Urinary bladder (tissue), 4 donors: ENCODE results near the gene ZGLP1. TPM values are rescaled to one million over a fixed set of nuclear protein-coding genes. Genes with fewer than 3 reads are reported as not detected.
A peak's percentile ranks its signal among the peaks of the same experiment; 100 is the strongest.
"Not testable (repeated sequence)": the region's sequence is repeated elsewhere in the genome, so short reads cannot be mapped to it uniquely, and the experiment has no call there.

ENCODE experiments used
- DNase-seq: peaks from one replicate; pipeline ENCODE4 v3.0.0-alpha.2; 2015; ENCODE audit errors: extremely low spot score
- H3K27ac ChIP-seq: one replicate; pipeline ENCODE4 v1.5.1; 2013; ENCODE audit warnings: low read depth, mild to moderate bottlenecking, moderate library complexity
- H3K36me3 ChIP-seq: one replicate; pipeline ENCODE4 v1.6.1; 2013; ENCODE audit warnings: mild to moderate bottlenecking, moderate library complexity; ENCODE audit not compliant: insufficient read depth
- H3K4me1 ChIP-seq: one replicate; pipeline ENCODE4 v1.6.1; 2013; ENCODE audit warnings: mild to moderate bottlenecking, moderate library complexity; ENCODE audit not compliant: insufficient read depth
- H3K4me3 ChIP-seq: one replicate; pipeline ENCODE4 v1.5.1; 2013; ENCODE audit warnings: low read depth, low read length
- WGBS: extraction: QIAGEN DNeasy Blood & Tissue Kit; methylation state at CpG from one replicate; pipeline ENCODE4 v1.1.7; 2013; 5-methylcytosine and 5-hydroxymethylcytosine counted together
- polyA plus RNA-seq: library from polyadenylated mRNA; stranded (reverse); fragments of 200-250 nt; gene quantifications from one replicate; pipeline ENCODE4 v1.2.3, GENCODE V29; 2013
- total RNA-seq: library from RNA; depleted of rRNA; stranded (reverse); fragments of >200 nt; gene quantifications from one replicate; pipeline ENCODE4 v1.2.3, GENCODE V29; 2014
- donor health status: healthy with polysubstance abuse.
- donor health status: healthy.

ZGLP1 gene
- total RNA-seq (1.1 TPM), polyA plus RNA-seq (3.4 TPM)

DNA sequence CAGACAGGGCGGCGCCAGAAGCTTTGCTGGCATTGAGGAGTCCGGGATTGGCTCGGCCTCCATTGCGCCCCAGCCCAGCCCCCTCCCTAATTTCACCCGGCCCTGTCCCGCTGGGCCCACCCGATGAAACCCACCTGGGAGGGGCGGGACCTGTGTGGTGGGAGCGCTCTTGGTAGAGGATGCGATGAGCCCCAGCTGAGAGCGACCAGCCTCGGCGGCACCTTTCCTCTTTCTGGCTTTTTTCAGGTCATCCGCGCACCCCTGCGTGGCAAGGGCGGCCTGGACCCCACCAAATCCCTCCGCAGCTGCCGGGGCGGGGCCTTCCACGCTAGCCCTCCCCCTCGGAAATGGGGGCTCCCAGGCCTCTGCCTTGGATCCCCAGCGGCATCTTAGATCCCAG is at the start of gene ZGLP1:
Gene ZGLP1 (minus strand): TSS at position 393 of the 400 bp plus-strand sequence.
- Histone ChIP-seq H3K27ac (no peak within 1 kb of the TSS), H3K36me3 (no peaks in the 10 kb centered on the region), H3K4me1 (no peaks in the 10 kb centered on the region), H3K4me3 (no peak within 1 kb of the TSS)
- no peak for DNase-seq
- WGBS: 93% methylated on average over 24 of the region's 24 CpGs

DNA sequence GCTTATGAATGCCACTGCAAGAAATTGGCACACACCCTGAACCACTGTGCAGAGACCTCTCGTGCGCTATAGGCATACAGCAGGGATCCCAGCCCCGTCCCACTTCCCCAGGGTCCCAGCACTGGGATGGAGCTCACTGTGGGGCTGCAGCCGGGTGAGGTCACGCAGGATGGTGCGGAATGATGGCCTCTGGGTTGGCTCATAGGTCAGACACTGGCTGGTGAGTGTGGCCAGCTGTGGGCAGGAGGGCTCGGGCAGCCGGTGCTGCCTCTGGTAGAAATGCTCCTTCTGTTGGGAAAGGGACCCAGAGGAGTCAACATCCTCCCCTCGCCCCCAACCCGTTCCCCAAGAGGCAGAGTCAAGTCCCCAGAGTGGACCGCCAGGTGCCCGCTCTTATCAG is 46.8 kb upstream of the ZGLP1 start:
- WGBS: 95% methylated on average over 12 of the region's 12 CpGs
- Histone ChIP-seq H3K4me1 (no peaks in the 10 kb centered on the region), H3K4me3 (no peak overlapping the region), H3K27ac (no peak overlapping the region), H3K36me3 (no peaks in the 10 kb centered on the region)
- no peak for DNase-seq

DNA sequence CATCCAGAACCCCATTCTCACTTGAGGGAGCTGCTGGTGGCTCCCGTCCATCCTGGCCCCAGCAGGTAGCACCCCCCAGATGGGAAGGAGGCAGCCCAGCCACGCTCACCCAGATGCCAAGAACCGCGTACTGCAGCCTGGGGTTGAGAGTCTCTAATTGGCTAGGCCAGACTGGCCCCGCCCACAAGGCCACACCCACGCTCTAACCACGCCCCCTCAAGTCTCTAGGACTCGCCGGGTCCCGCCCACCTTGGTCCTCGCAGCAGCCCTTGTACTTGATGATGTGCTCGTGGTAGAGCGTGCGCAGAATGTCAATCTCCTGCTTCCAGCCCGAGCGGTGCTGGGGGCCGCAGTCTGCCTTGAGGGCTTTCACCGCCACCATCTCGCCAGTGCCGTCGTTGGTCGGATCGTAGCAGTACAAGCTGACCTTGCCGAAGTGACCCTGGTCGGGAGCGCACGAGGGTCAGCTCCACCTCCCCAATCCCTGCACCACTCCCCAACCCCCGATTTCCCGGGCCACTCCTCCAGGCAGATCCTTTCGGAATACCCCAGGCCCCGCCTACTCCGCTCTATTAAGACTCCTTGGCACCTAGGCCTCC is 44.3 kb upstream of the ZGLP1 start:
- Histone ChIP-seq H3K36me3 (no peaks in the 10 kb centered on the region), H3K27ac (no peak overlapping the region), H3K4me1 (no peaks in the 10 kb centered on the region), H3K4me3 (no peak overlapping the region)
- no peak for DNase-seq
- 78% methylated on average over 32 of the region's 32 CpGs for WGBS

DNA sequence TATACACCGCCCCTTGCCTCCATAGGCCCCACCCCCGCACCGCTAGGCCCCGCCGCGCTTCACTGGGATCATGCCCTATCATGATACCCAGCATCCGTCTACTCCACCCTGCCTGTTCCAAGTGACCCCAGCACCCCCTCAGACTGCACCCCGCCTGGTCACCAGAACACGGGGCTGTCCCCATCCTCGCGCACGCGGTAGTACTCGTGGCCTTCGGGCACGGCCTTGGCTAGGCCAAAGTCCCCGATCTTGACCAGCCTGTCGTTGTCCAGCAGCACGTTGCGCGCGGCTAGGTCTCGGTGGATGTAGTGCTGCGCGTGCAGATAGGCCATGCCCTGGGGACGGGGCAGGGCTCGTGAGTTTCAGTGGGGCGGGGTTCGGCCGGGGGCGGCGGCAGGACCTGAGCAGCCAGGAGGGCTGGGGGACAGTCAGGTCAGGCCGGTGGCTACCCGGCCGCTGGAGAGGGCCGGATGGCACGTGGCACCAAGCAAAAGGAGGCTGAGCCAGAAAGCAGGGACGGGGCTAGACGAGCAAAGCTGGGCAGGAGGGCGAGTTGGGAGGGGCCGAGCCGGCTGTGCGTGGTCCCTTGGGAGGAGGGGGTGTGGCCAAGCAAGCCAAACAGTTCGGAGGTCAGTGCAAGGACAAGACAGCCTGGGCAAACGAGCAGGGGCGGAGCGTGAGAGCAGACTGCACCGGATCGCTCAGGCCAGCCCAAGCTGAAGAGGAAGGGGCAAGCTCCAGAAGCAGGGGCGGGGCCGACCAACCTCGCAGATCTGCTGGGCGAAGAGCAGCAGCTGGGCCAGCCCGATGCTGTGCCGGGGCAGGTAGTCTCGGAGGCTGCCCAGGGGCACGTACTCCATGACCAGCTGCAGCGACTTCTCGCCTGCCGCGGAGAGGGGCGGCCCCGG is 43.4 kb upstream of the ZGLP1 start:
- no peak for DNase-seq
- H3K27ac ChIP-seq: no peak overlapping the region
- H3K36me3 ChIP-seq: no peaks in the 10 kb centered on the region
- H3K4me1 ChIP-seq: no peaks in the 10 kb centered on the region
- H3K4me3 ChIP-seq: no peak overlapping the region
- WGBS: 67% methylated on average over 63 of the region's 63 CpGs

DNA sequence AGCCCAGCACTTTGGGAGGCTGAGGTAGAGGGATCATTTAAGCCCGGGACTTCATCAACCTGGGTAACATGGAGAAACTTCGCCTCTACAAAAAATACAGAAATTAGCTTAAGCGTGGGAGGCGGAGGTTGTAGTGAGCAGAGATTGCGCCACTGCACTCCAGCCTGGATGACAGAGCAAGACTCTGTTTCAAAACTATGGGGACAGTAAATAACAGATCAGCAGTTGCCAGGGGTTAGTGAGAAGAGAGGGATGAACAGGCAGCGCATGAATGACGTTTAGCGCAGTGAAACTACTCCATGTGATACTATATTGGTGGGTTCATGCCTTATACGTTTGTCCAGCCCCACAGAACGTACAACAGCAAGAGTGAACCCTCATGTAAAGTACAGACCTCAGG is 36.9 kb upstream of the ZGLP1 start:
- DNase-seq: no peak
- no peak overlapping the region for H3K27ac ChIP-seq
- no peaks in the 10 kb centered on the region for H3K36me3 ChIP-seq
- H3K4me1 ChIP-seq: no peaks in the 10 kb centered on the region
- 77% methylated on average over 10 of the region's 10 CpGs for whole genome bisulfite sequencing
- H3K4me3 ChIP-seq: no peak overlapping the region

DNA sequence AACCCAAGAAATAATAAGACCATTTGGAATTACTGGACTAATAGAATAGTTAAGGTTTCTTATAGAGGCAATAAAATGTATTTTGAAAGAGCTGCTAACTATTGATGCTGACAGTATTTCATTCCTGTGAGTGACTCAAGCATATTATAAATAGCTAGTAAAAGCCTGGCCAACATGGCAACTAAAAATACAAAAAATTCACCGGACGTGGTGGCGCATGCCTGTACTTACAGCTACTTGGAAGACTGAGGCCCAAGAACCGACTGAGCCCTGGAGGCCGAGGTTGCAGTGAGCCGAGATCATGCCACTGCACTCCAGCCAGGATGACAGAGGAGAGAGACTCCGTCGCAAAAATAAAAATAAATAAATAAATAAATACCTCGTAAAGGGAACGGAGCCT is 35.2 kb upstream of the ZGLP1 start:
- 77% methylated on average over 10 of the region's 10 CpGs for WGBS
- Histone ChIP-seq H3K4me3 (no peak overlapping the region), H3K27ac (no peak overlapping the region), H3K4me1 (no peaks in the 10 kb centered on the region), H3K36me3 (no peaks in the 10 kb centered on the region)
- DNase-seq: no peak

DNA sequence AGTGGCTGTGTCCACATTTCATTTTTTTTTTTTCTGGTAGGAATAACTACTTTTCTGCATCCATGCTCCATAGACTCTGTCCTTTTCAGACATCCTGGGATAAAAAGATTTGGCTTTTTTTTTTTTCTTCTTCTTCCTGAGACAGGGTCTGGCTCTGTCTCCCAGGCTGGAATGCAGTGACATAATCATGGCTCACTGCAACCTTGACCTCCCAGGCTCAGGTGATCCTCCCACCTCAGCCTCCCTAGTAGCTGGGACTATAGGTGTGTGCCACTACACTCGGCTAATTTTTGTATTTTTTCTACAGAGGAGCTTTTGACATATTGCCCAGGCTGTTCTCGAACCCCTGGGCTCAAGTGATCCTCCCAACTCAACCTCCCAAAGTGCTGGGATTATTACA is 33.9 kb upstream of the ZGLP1 start:
- H3K27ac ChIP-seq: no peak overlapping the region
- 77% methylated on average over 2 of the region's 2 CpGs for WGBS

DNA sequence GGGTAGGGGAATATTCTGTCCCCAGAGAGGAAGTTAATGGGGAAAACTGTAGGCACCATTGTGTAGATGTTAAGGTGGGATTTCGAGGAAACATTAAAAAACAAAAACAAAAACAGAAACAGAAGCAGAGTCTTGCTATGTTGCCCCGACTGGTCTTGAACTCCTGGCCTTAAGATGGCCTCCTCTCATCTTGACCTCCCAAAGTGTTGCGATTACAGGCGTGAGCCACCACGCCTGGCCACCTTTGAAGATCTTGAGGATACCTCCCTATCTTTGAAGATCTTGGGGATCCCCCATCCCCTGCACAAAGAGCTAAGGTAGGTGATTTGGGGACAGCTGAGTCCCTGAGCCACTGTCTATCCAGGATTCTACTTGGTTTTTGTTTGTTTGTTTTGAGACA is 30.4 kb upstream of the ZGLP1 start:
- Histone ChIP-seq H3K27ac (no peak overlapping the region), H3K36me3 (no peaks in the 10 kb centered on the region), H3K4me3 (no peak overlapping the region), H3K4me1 (no peaks in the 10 kb centered on the region)
- no peak for DNase-seq
- WGBS: 94% methylated on average over 5 of the region's 5 CpGs

More for the DNA sequence above, 33.9 kb upstream of the ZGLP1 start:
- Histone ChIP-seq H3K4me3 (no peak overlapping the region), H3K4me1 (no peaks in the 10 kb centered on the region), H3K36me3 (no peaks in the 10 kb centered on the region)
- DNase-seq: no peak

DNA sequence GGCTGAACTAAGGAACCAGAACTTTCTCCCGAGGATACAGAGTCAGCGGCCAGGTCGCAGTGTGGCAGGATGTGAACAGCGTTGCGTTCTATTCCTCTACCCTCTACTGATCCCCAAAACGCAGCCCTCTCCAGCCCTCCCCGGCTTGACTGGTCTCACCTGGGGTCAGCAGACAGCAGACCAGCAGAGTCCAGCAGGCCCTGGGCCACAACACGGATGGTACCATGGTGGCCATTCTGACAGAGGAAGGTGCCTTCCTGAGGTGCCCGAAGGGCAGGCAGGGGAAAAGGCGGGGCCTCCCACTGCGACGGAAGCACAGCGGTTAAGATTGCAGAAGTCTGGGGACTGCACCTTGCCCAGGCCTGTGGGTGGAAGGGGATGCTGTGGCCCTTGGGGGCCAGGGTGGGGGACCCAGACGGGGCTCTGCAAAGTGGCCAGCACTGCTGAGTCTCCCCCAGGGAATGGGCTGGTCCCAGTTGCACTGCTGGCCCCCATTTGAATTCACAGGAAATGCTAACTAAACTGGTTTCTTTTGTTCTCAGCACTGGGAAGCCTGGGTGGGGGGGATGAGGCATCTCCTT is 29.9 kb upstream of the ZGLP1 start, which contains the start of gene ICAM3:
Gene ICAM3 (minus strand): TSS at position 245 of the 581 bp plus-strand sequence. CDS start 10 bp downstream, at position 235.
- Histone ChIP-seq H3K4me1 (no peaks in the 10 kb centered on the region), H3K36me3 (no peaks in the 10 kb centered on the region), H3K27ac (no peak within 1 kb of the TSS), H3K4me3 (peak within 1 kb of the TSS; percentile 1)
- 60% methylated on average over 14 of the region's 14 CpGs for WGBS
- no peak for DNase-seq

DNA sequence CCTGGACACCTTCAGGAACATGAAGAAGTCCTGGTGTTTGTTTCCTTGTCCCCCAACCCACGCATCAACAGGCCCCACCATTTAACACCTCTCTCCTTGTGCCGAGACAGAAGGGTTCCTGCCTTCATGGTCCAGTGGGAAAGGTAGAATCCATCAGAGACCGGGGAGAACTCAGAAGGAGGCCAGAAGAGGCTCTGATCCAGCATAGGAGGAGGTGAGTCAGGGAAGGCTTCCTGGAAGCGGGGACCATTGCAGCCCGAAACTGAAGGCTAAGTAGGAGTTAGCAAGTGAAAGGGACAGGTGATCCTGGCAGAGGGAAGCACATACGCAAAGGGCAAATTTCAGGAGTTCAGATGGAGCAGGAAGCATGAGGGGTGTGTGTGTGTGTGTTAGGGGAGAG is 29.3 kb upstream of the ZGLP1 start:
- Histone ChIP-seq H3K4me3 (peak overlapping the region; percentile 1), H3K27ac (no peak overlapping the region), H3K36me3 (no peaks in the 10 kb centered on the region), H3K4me1 (no peaks in the 10 kb centered on the region)
- WGBS: 78% methylated on average over 6 of the region's 6 CpGs
- DNase-seq: no peak

DNA sequence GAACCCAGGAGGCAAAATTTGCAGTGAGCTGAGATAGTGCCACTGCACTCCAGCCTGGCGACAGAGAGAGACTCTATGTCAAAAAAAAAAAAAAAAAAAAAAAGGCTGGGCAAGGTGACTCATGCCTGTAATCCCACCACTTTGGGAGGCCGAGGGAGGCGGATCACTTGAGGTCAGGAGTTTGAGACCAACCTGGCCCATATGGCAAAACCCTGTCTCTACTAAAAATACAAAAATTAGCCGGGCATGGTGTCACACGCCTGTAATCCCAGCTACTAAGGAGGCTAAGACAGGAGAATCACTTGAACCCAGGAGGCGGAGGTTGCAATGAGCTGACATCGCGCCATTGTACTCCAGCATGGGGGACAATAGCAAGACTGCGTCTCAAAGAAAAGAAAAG is 27.1 kb upstream of the ZGLP1 start:
- 92% methylated on average over 9 of the region's 9 CpGs for WGBS

DNA sequence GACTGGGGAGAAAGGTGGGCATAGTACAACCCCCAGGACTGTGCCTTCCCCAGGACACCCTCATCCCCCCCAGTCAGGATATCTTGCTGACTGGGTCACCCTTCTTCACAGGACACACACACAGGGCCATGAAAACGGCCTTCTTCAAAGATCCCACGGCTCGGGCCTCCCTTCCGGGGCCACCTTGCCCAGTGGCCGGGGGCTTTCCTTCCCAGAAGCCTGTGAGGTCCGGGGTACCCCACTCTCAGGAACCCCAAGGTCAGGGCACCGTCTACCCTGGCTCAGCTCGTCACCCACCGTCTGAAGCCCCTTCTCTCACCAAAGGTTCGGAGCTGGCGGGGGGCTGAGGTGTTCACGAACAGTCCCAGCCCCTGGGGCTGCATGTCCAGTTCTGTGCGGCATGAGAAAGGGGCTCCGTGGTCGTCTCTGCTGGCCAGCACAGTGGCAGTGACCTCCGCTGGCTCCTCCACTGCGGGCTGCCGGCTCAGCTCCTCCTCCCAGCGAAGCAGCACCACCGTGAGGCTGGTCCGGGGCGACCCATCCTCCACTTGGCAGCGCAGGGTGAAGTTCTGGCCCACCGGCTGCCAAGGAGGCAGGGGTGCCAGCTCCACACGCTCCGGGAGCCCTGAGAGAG is 25.9 kb upstream of the ZGLP1 start:
- H3K36me3 ChIP-seq: no peaks in the 10 kb centered on the region
- H3K4me1 ChIP-seq: no peaks in the 10 kb centered on the region
- no peak overlapping the region for H3K4me3 ChIP-seq
- no peak for DNase-seq
- no peak overlapping the region for H3K27ac ChIP-seq
- WGBS: 57% methylated on average over 26 of the region's 26 CpGs

More for the DNA sequence above, 27.1 kb upstream of the ZGLP1 start:
- H3K27ac ChIP-seq, DNase-seq, H3K4me3 ChIP-seq, H3K36me3 ChIP-seq, H3K4me1 ChIP-seq: not testable (repeated sequence)

DNA sequence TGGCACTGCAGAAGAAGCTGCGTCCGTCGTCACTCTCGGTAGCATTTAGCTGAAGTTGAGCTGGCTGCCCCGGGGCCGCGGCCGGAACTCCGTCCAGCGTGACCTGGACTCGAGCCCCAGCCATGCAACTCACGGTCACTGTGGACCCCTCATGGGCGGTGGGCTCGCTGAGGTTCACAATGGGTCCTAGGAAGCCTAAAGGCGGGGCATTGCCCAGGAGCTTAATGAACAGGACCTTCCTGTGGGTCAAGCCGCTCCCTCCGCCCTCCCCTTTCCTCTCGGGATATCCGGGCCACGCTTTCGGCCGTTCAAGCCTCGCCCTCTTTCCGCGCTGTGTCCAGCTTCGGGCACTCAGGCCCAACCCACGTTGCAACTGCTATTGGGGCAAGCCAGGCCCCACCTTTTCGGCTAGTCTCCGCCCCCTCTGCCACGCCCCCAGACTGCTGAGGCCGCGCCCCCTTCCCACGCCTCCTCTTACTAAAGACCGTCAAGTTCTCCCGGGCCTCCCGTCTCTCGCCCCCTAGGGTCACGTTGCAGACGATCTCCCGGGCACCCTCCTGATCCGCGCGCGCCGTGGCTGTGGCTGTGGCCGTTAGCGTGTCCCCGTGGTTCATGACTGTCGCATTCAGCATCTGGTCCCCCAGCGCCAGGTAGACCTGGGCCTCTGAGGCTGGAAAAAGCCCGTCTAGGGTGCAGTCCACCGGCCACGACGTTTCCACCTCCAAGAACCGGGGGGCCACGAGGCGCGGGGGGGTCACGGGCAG is 25.2 kb upstream of the ZGLP1 start:
- no peak overlapping the region for H3K27ac ChIP-seq
- peak overlapping the region; percentile 49 for H3K4me3 ChIP-seq
- WGBS: 12% methylated on average over 59 of the region's 59 CpGs
- no peaks in the 10 kb centered on the region for H3K36me3 ChIP-seq
- peak; percentile 73 for DNase-seq
- no peaks in the 10 kb centered on the region for H3K4me1 ChIP-seq
